Heart right ventricle (tissue), 16 donors: ENCODE measurements around the gene ASCL5. TPM values are rescaled to one million over a fixed set of nuclear protein-coding genes. Genes with fewer than 3 reads are reported as not detected.

ENCODE experiments used
- ATAC-seq, 8 donors: fragments of 200-7000 bp; cut with Tn5 transposase; one replicate each; pipeline ENCODE4 v1.9.1; 2020; ENCODE audit warnings: mild to moderate bottlenecking in 8 of 8, moderate library complexity in 8 of 8, moderate number of reproducible peaks in 1 of 8
- DNase-seq, 2 donors: peaks; one replicate each; pipeline ENCODE4 v3.0.0-alpha.2; 2020
- H3K27ac ChIP-seq, 10 donors: fragments of 200-600 bp; sonication (generic) in 2 of 10; one replicate each; pipeline versions ENCODE4 v1.5.0 to v1.8.0; 2020 to 2022; ENCODE audit warnings: mild to moderate bottlenecking in 3 of 10
- H3K27me3 ChIP-seq, 7 donors: fragments of 200-600 bp; one replicate each; pipeline ENCODE4 v1.8.0; 2021 to 2022; ENCODE audit warnings: mild to moderate bottlenecking in 2 of 7
- H3K36me3 ChIP-seq, 9 donors: fragments of 200-600 bp; sonication (generic) in 1 of 9; one replicate each; pipeline versions ENCODE4 v1.5.0 to v1.8.0; 2020 to 2022; ENCODE audit warnings: mild to moderate bottlenecking in 2 of 9
- H3K4me1 ChIP-seq, 9 donors: fragments of 200-600 bp; sonication (generic) in 1 of 9; one replicate each; pipeline versions ENCODE4 v1.5.0 to v1.8.0; 2020 to 2022; ENCODE audit warnings: mild to moderate bottlenecking in 4 of 9
- H3K4me3 ChIP-seq, 10 donors: fragments of 200-600 bp; sonication (generic) in 2 of 10; one replicate each; pipeline versions ENCODE4 v1.5.0 to v1.8.0; 2020 to 2022; ENCODE audit warnings: mild to moderate bottlenecking in 7 of 10, moderate library complexity in 2 of 10
- H3K9me3 ChIP-seq, 11 donors: fragments of 200-600 bp in 10 of 11; sonication (generic) in 2 of 11; one replicate each; pipeline versions ENCODE4 v1.5.0 to v1.8.0; 2013 to 2022; ENCODE audit warnings: mild to moderate bottlenecking in 2 of 11, control low read depth in 1 of 11, moderate library complexity in 1 of 11
- WGBS, 2 donors: extraction: QIAGEN DNeasy Blood & Tissue Kit; methylation state at CpG; one replicate each; pipeline ENCODE4 v1.1.7; 2013; ENCODE audit warnings: inconsistent platforms in 1 of 2; 5-methylcytosine and 5-hydroxymethylcytosine counted together
- intact Hi-C, 10 donors: fragments of 100-400 bp; cut with DNase I; formaldehyde crosslinking; loops; one replicate each; pipeline versions ENCODE4 v1.11.1 to v1.14.2; 2022
- polyA plus RNA-seq, 2 donors: library from polyadenylated mRNA; stranded (reverse); fragments of 200-250 nt; gene quantifications; one replicate each; pipeline ENCODE4 v1.2.3, GENCODE V29; 2013
- total RNA-seq, 10 donors: library from RNA; stranded (reverse); fragmentation: NEBNext Ultra II Directional in 3 of 10; extraction: Animal tissue kit (Norgen Biotek cat#: 25700) in 3 of 10; gene quantifications; one replicate each; pipeline versions ENCODE4 v1.2.1 to v1.2.4, GENCODE V29; 2021 to 2023
- TF ChIP-seq, protein P1 (sequence below), 9 donors: fragments of 200-600 bp; sonication (generic) in 2 of 9; IDR thresholded peaks; one replicate each; pipeline versions ENCODE4 v1.5.0 to v1.8.0; 2021 to 2022; ENCODE audit warnings: antibody characterized with exemption in 9 of 9, mild to moderate bottlenecking in 5 of 9, moderate library complexity in 1 of 9
- donor health status: Arrhythmogenic right ventricular cardiomyopathy.
- donor health status: ischemic (EF 13 %, LVEDD 7.1; RV severe dilation, severe dysfunction).
- donor health status: healthy with polysubstance abuse.
- donor health status: DM: no; HTN: yes; CAD: no.
- donor health status: DM: no; HTN: no; CAD: no.
- donor health status: ischemic (EF 25% LVEDD 6.9; RV normal size, moderate dysfunction).
- donor health status: ischemic (EF 25% LVEDD 5.7; RV mildly dilated, moderate dysfunction).
- donor health status: healthy.
- donor health status: DM: yes; HTN: yes; CAD: no.
- donor health status: Ischemic cardiomyopathy.
- donor health status: ischemic (EF 35%, LVEDD 5.7; RV mildly dilated, moderate dysfunction).
- donor health status: nonischemic (EF 11% LVEDD 7.7; RV severe dilation, severe dysfunction).
- donor health status: DM: yes; HTN: yes; CAD: no.
- donor health status: PGD.
- donor health status: ischemic (EF 29% LVEDD 5.4; RV normal size, mild dysfunction).
- donor health status: nonischemic (EF 23%, LVEDD 6.1; RV moderate dilation, normal function).

The ASCL5 gene
- total and polyA plus RNA-seq, 12 donors: not detected

DNA sequence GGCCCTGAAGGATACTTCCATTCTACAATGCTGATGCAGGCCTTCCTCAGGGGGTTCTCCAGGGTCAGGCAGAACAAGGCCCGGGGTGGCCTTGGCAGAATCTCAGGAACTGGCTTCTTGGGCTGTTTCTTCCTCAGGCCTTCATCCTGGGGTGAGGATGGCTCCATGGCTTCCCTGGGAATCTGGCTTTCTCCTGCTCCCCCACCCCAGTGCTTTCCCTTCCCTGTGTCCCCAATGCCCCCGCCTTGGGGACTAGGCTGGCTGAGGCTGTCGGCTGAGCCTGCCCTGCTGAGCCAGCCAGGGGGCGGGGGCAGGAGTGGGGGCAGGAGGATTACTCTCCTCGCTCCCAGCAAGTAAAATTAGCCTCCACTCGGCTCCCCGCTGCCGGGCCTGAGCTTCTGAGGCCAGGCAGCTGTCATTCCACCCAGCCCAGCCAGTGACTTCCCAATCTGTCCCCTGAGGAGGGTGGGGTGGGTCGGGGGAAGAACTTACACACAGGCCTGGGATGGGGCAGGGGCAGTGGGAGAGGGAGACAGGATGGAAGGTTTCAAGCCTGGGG, 14.7 kb downstream of the ASCL5 start, which contains the start of gene CACNA1S:
Gene CACNA1S (minus strand): TSS at position 254 of the 559 bp plus-strand sequence. CDS start 87 bp downstream, at position 167.
- intact Hi-C loops: loop anchor here in 6 of 10 donors (5.0 to 10.0 kb wide), 2 partner anchors 140 to 487 kb away; partner anchors contain the start of gene KIF14 (in 1 of the 6)
- ATAC-seq (no peak), DNase-seq (no peak)
- Histone ChIP-seq H3K9me3 (no peaks in the 10 kb centered on the region), H3K27me3 (peaks cover 0 to 46% (median 33%) of the 10 kb centered on the region in 7 donors), H3K27ac (no peak within 1 kb of the TSS), H3K4me1 (peaks cover 0 to 12% (median 8%) of the 10 kb centered on the region in 9 donors), H3K4me3 (no peak within 1 kb of the TSS), H3K36me3 (no peaks in the 10 kb centered on the region)
- TF ChIP-seq, protein P1, sequence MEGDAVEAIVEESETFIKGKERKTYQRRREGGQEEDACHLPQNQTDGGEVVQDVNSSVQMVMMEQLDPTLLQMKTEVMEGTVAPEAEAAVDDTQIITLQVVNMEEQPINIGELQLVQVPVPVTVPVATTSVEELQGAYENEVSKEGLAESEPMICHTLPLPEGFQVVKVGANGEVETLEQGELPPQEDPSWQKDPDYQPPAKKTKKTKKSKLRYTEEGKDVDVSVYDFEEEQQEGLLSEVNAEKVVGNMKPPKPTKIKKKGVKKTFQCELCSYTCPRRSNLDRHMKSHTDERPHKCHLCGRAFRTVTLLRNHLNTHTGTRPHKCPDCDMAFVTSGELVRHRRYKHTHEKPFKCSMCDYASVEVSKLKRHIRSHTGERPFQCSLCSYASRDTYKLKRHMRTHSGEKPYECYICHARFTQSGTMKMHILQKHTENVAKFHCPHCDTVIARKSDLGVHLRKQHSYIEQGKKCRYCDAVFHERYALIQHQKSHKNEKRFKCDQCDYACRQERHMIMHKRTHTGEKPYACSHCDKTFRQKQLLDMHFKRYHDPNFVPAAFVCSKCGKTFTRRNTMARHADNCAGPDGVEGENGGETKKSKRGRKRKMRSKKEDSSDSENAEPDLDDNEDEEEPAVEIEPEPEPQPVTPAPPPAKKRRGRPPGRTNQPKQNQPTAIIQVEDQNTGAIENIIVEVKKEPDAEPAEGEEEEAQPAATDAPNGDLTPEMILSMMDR (IDR thresholded peaks at IDR 0.05): no peak
- WGBS, 2 donors: 64 to 68% methylated on average over 9 of the region's 9 CpGs

DNA sequence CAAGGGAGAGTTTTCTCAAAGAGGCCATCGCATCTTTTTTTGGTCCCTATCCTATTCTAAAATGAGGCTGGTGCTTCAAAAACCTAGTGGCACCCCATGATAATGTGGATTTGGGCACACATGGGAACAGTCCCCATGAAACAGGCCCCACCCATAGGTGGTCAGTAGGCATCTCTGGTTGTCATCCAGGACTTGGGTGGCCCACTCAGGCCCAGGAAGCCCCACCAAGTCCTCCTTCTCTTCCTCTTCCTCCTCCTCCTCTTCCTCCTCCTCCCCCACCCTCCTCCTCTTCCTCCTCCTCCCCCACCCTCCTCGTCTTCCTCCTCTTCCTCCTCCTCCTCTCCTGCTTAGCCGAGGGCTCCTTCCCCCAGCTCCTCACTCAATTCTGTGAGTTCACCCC, 15.3 kb downstream of the ASCL5 start:
- Histone ChIP-seq H3K36me3 (no peaks in the 10 kb centered on the region), H3K27ac (no peak overlapping the region), H3K4me3 (no peak overlapping the region), H3K27me3 (peaks cover 0 to 49% (median 33%) of the 10 kb centered on the region in 7 donors), H3K9me3 (no peaks in the 10 kb centered on the region), H3K4me1 (peaks cover 0 to 12% (median 8%) of the 10 kb centered on the region in 9 donors)
- TF ChIP-seq, protein P1 (IDR thresholded peaks at IDR 0.05): no peak
- WGBS, 2 donors: 76 to 88% methylated on average over 2 to 3 of the region's 3 CpGs
- DNase-seq: no peak
- ATAC-seq: no peak
- intact Hi-C loops: loop anchor here in 6 of 10 donors (5.0 to 10.0 kb wide), 2 partner anchors 139 to 487 kb away; partner anchors contain the start of gene KIF14 (in 1 of the 6)

DNA sequence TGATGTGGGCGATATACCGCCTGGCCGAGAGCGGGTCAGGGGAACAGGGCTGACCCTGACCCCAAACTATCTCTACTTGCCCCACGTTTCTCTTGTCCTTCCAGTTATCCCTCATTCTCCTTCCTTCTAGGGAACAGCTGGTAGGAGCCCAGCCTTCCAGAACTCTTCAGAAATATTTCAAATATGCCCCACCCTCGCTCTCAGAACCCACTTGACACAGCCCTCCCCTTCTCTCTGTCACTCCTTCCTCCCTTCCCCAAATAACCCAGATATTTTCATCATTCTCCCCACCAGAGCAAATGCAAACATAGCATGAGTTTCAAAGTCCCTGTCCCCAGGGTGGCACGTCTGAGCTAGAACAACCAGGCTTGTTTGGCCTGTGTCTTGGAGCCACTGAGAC, 15.8 kb downstream of the ASCL5 start:
- peaks cover 0 to 50% (median 33%) of the 10 kb centered on the region in 7 donors for H3K27me3 ChIP-seq
- H3K27ac ChIP-seq: no peak overlapping the region
- H3K4me3 ChIP-seq: no peak overlapping the region
- H3K4me1 ChIP-seq: peaks cover 0 to 12% (median 8%) of the 10 kb centered on the region in 9 donors
- intact Hi-C loops: loop anchor here in 6 of 10 donors (5.0 to 10.0 kb wide), 2 partner anchors 139 to 486 kb away; partner anchors contain the start of gene KIF14 (in 1 of the 6)
- DNase-seq (no peak), ATAC-seq (no peak)
- no peaks in the 10 kb centered on the region for H3K9me3 ChIP-seq
- 78 to 91% methylated on average over 7 of the region's 7 CpGs for WGBS, 2 donors
- H3K36me3 ChIP-seq: no peaks in the 10 kb centered on the region
- TF ChIP-seq, protein P1 (IDR thresholded peaks at IDR 0.05): no peak

DNA sequence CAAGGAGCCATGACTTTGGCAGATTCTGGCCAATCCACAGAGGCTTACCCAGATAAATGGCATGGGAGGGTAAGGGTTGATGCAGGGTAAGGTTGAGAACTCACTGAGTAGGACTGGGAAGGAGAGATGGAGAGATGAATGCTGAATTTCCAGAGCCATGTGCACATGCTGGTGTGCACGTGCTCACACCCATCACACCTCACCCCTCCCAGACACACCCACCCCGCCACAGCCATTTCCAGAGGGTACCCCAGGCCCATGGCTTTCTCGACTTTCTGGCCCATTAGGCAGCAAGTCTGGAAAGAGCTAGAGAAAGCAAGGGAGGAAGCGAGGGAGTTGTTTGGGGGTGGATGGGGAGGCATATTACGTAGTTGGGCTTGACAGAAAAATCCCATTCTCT, 16.4 kb downstream of the ASCL5 start:
- Histone ChIP-seq H3K27me3 (peaks cover 0 to 45% (median 30%) of the 10 kb centered on the region in 7 donors), H3K27ac (no peak overlapping the region), H3K4me1 (peaks cover 0 to 12% (median 8%) of the 10 kb centered on the region in 9 donors), H3K4me3 (no peak overlapping the region), H3K9me3 (no peaks in the 10 kb centered on the region), H3K36me3 (no peaks in the 10 kb centered on the region)
- TF ChIP-seq, protein P1 (IDR thresholded peaks at IDR 0.05): no peak
- WGBS, 2 donors: 95% methylated on average over 5 of the region's 5 CpGs
- intact Hi-C loops: loop anchor here in 6 of 10 donors (5.0 to 10.0 kb wide), 2 partner anchors 138 to 486 kb away; partner anchors contain the start of gene KIF14 (in 1 of the 6)
- ATAC-seq (no peak), DNase-seq (no peak)
